Measurements from ENCODE around the gene OAT.

The OAT gene

DNA sequence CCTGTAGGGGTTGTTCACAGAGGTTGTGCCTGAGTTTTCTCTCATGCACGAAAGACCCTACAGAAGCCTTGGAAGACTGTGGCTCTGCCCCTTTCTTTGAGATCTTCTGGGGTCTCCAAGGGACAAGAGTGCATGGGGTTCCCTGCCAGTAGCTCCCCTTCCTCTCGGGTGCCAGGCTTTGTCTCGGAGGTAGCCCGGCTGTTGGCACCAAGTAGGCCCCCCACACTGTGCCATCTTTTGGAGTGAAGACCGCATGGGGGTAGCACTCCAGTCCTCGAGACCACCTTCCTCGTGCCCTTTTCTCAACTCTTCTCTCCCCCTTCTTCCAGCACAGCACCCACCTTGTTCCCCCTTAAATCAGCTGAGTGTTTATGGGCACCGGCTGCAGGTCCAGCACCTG, 41.6 kb downstream of the OAT start:
- peaks cover 30% of the 10 kb centered on the region for H3K27me3 Mint-ChIP-seq (ENCODE audit: low read depth, poor library complexity)
- H3K4me3 Mint-ChIP-seq, result no peak overlapping the region

GRCh38 chr10:124376411-124376810, 42.3 kb downstream of the OAT start:
- Mint-ChIP-seq H3K27me3 (ENCODE audit: low read depth, poor library complexity) (peaks cover 30% of the 10 kb centered on the region), H3K9me3 (peaks cover 6% of the 10 kb centered on the region), H3K36me3 (ENCODE audit: low read depth) (no peaks in the 10 kb centered on the region), H3K4me3 (no peak overlapping the region), H3K4me1 (peaks cover 19% of the 10 kb centered on the region), H3K27ac (no peak overlapping the region)
- DNase-seq, result no peak
- TF ChIP-seq CTCF (IDR thresholded peaks at IDR 0.05), result no peak

More for the DNA sequence above, 41.6 kb downstream of the OAT start:
- TF ChIP-seq CTCF (IDR thresholded peaks at IDR 0.05), result no peak
- Mint-ChIP-seq H3K4me1 (peaks cover 24% of the 10 kb centered on the region), H3K36me3 (ENCODE audit: low read depth) (no peaks in the 10 kb centered on the region), H3K27ac (no peak overlapping the region), H3K9me3 (peaks cover under 1% of the 10 kb centered on the region)
- no peak for DNase-seq

DNA sequence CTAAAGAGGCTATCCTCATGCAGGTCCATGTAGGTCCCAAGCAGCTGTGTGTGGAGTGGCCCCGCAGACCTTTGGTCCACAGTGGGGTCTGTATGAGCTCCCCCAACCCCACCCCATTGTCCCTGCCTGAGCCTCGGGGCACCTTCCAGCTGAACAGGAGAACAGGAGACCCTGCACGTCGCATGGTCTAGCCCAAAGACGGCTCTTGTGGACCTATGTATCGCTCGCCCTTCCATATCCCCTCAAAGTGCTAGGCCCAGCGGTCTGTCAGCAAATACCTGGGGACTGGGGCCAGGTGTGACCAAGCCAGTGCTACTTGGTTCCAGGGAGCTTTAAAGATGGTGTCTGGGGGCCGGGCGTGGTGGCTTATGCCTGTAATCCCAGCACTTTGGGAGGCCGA, 43.0 kb downstream of the OAT start:
- H3K36me3 Mint-ChIP-seq (ENCODE audit: low read depth), result no peaks in the 10 kb centered on the region
- peaks cover 32% of the 10 kb centered on the region for H3K27me3 Mint-ChIP-seq (ENCODE audit: low read depth, poor library complexity)
- H3K27ac Mint-ChIP-seq, result no peak overlapping the region
- no peak for DNase-seq
- H3K4me1 Mint-ChIP-seq, result peaks cover 12% of the 10 kb centered on the region
- peaks cover 14% of the 10 kb centered on the region for H3K9me3 Mint-ChIP-seq
- H3K4me3 Mint-ChIP-seq, result no peak overlapping the region
- TF ChIP-seq CTCF (IDR thresholded peaks at IDR 0.05), result no peak

DNA sequence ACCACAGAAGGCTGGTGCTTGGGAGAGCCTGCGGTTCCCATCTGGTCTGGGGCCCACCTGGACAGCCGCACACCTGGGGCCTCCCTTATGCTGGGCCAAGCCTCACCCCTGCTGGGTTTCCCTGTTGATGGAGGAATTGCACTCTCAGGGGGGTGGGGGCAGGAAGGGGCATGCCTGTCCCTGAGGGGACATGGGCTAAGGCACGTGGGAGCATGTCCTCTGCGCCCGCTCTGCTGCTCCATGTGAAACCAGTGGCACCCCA, 43.4 kb downstream of the OAT start:
- Mint-ChIP-seq H3K27me3 (ENCODE audit: low read depth, poor library complexity) (peaks cover 31% of the 10 kb centered on the region), H3K9me3 (peaks cover 14% of the 10 kb centered on the region)

DNA sequence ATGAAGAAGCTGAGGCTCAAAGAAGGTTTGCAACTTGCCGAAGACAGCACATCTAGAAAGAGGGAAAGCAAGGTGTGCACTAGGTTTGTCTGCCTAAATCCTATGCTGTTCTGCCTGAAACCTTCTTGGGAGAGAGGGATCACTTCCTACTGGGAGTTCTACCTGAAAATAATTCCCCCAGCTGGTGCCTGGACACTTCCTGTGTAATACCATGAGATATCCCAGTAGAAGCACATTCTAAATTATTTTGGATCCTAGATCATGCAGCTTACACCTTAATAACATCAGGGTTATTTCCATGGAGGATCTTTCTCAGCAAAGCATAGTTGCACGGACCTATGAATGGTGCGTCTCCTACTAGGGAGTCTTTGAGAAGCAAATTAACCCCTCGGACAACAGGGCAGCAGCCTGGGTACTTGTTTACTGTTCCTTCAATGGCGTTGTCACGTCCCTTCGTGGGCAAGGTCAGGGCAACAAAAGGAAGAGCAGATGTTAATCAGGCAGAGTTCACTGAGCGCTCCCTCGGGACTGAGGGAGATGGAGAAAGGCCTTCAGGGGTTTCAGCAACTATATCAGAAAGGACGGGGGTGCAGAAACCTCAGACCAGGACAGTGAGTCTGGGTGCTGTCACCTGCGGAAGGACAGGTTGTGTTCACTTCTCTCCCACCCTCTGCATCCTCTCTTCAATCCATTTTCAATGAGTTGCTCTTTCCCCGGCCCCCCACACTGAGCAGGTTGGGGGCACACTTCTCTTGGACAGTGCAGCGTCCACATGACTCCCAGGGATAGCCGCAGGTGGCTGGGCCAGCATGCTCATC, 44.0 kb downstream of the OAT start:
- TF ChIP-seq CTCF (IDR thresholded peaks at IDR 0.05), result no peak
- Mint-ChIP-seq H3K9me3 (peaks cover 14% of the 10 kb centered on the region), H3K27ac (no peak overlapping the region), H3K27me3 (ENCODE audit: low read depth, poor library complexity) (peaks cover 27% of the 10 kb centered on the region), H3K36me3 (ENCODE audit: low read depth) (no peaks in the 10 kb centered on the region), H3K4me1 (peaks cover 9% of the 10 kb centered on the region), H3K4me3 (no peak overlapping the region)
- no peak for DNase-seq

More for the DNA sequence above, 43.4 kb downstream of the OAT start:
- Mint-ChIP-seq H3K27ac (no peak overlapping the region), H3K4me3 (no peak overlapping the region), H3K36me3 (ENCODE audit: low read depth) (no peaks in the 10 kb centered on the region), H3K4me1 (peaks cover 9% of the 10 kb centered on the region)
- DNase-seq, result no peak
- TF ChIP-seq CTCF (IDR thresholded peaks at IDR 0.05), result no peak

DNA sequence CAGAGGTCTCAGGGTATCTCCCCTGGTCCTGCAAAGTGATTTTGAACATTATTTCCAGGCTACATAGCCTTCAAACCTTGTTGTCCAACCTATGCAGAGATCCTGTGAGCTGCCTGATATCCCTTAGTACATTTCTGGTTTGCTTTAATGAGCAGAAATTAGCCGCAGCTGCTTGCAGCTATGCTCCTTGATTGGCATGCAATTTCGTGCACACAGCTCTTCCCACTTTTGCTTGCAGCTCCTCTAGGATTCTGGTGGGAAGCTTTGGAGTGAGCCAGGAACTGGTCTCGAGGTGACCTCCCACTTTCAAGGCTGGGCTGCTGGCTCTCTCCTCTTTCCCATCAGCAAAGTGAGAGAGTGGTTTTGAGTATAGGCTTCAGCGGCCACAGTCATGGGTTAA, 45.8 kb downstream of the OAT start:
- Mint-ChIP-seq H3K36me3 (ENCODE audit: low read depth) (no peaks in the 10 kb centered on the region), H3K9me3 (peaks cover 14% of the 10 kb centered on the region), H3K4me1 (peaks cover 6% of the 10 kb centered on the region), H3K27me3 (ENCODE audit: low read depth, poor library complexity) (peaks cover 16% of the 10 kb centered on the region), H3K27ac (no peak overlapping the region), H3K4me3 (no peak overlapping the region)
- DNase-seq, result no peak
- no peak for TF ChIP-seq CTCF (IDR thresholded peaks at IDR 0.05)

Measured in nephron progenitor cell (in vitro differentiated cells).